Mesodermal cell (in vitro differentiated cells): Measurements from ENCODE around the gene LSM2.
"Not testable (repeated sequence)": the region's sequence is repeated elsewhere in the genome, so short reads cannot be mapped to it uniquely, and the experiment has no call there.

Experiments
- H3K27ac ChIP-seq: 2 replicates; pipeline ENCODE4 v1.7.0; 2013; ENCODE audit warnings: mild to moderate bottlenecking, low read depth, low read length, moderate library complexity; ENCODE audit not compliant: severe bottlenecking
- H3K36me3 ChIP-seq: 2 replicates; pipeline ENCODE4 v1.7.1; 2013; ENCODE audit warnings: mild to moderate bottlenecking, low read length, moderate library complexity; ENCODE audit not compliant: control insufficient read depth, insufficient read depth
- H3K4me1 ChIP-seq: one replicate; pipeline ENCODE4 v1.7.1; 2013; ENCODE audit warnings: mild to moderate bottlenecking, low read length; ENCODE audit not compliant: insufficient read depth, control insufficient read depth, poor library complexity, severe bottlenecking
- H3K4me3 ChIP-seq: 2 replicates; pipeline ENCODE4 v1.7.0; 2013; ENCODE audit warnings: low read length, control low read depth, mild to moderate bottlenecking; ENCODE audit not compliant: insufficient read depth, poor library complexity, severe bottlenecking; ENCODE audit errors: extremely low read depth
- H3K9me3 ChIP-seq: 2 replicates; pipeline ENCODE4 v1.7.1; 2013; ENCODE audit warnings: mild to moderate bottlenecking, low read length, moderate library complexity; ENCODE audit not compliant: control insufficient read depth
- WGBS, 2 experiments: methylation state at CpG; one replicate each; pipeline ENCODE4 v1.1.5; 2013; ENCODE audit warnings: missing lambda C conversion rate in 2 of 2; ENCODE audit not compliant: insufficient coverage in 2 of 2; 5-methylcytosine and 5-hydroxymethylcytosine counted together

The LSM2 gene

GRCh38 chr6:31795616-31796298 lies 11.0 kb downstream of the LSM2 start, which contains the start of gene VARS1:
Gene VARS1, minus strand, starts transcription at chr6:31795752. Its CDS starts 535 bp downstream, at chr6:31795217.
- H3K27ac ChIP-seq: peak within 1 kb of the TSS; percentile 98
- 4% methylated on average over 65 to 66 of the region's 75 CpGs for WGBS, 2 experiments
- H3K4me1 ChIP-seq: peaks cover 14% of the 10 kb centered on the region
- H3K4me3 ChIP-seq: peak within 1 kb of the TSS; percentile 82
- H3K36me3 ChIP-seq: peaks cover 45% of the 10 kb centered on the region
- no peaks in the 10 kb centered on the region for H3K9me3 ChIP-seq

GRCh38 chr6:31794866-31795615 lies 11.7 kb downstream of the LSM2 start:
- H3K36me3 ChIP-seq: peaks cover 52% of the 10 kb centered on the region
- 0 to 1% methylated on average over 26 to 32 of the region's 44 CpGs for whole genome bisulfite sequencing, 2 experiments

GRCh38 chr6:31794294-31794865 lies 12.4 kb downstream of the LSM2 start:
- no peak overlapping the region for H3K27ac ChIP-seq
- 15 to 19% methylated on average over 7 of the region's 7 CpGs for WGBS, 2 experiments
- H3K9me3 ChIP-seq: no peaks in the 10 kb centered on the region

More at GRCh38 chr6:31794866-31795615, 11.7 kb downstream of the LSM2 start:
- Histone ChIP-seq H3K4me3 (peak overlapping the region; percentile 82), H3K27ac (peak overlapping the region; percentile 98), H3K9me3 (no peaks in the 10 kb centered on the region), H3K4me1 (peaks cover 14% of the 10 kb centered on the region)

GRCh38 chr6:31793927-31794245 lies 12.9 kb downstream of the LSM2 start:
- H3K27ac ChIP-seq: not testable (repeated sequence)
- peak overlapping the region; percentile 82 for H3K4me3 ChIP-seq

More at GRCh38 chr6:31794294-31794865, 12.4 kb downstream of the LSM2 start:
- Histone ChIP-seq H3K4me3 (peak overlapping the region; percentile 82), H3K4me1 (peaks cover 14% of the 10 kb centered on the region), H3K36me3 (peaks cover 58% of the 10 kb centered on the region)

GRCh38 chr6:31792761-31793171 lies 14.0 kb downstream of the LSM2 start:
- Histone ChIP-seq H3K36me3 (peaks cover 59% of the 10 kb centered on the region), H3K4me3 (no peak overlapping the region), H3K27ac (peak overlapping the region; percentile 16), H3K9me3 (no peaks in the 10 kb centered on the region), H3K4me1 (peaks cover 14% of the 10 kb centered on the region)
- 94 to 96% methylated on average over 7 to 10 of the region's 12 CpGs for WGBS, 2 experiments

More at GRCh38 chr6:31793927-31794245, 12.9 kb downstream of the LSM2 start:
- WGBS, 2 experiments: 88 to 94% methylated on average over 4 to 6 of the region's 6 CpGs
- H3K36me3 ChIP-seq: peaks cover 62% of the 10 kb centered on the region
- H3K9me3 ChIP-seq: not testable (repeated sequence)
- H3K4me1 ChIP-seq: peaks cover 14% of the 10 kb centered on the region

GRCh38 chr6:31792090-31792374 lies 14.7 kb downstream of the LSM2 start:
- no peaks in the 10 kb centered on the region for H3K9me3 ChIP-seq
- H3K4me1 ChIP-seq: peaks cover 14% of the 10 kb centered on the region
- H3K4me3 ChIP-seq: no peak overlapping the region
- 100% methylated on average over 1 of the region's 3 CpGs for WGBS, 2 experiments
- no peak overlapping the region for H3K27ac ChIP-seq
- H3K36me3 ChIP-seq: peaks cover 59% of the 10 kb centered on the region

- H3K9me3 ChIP-seq: no peaks in the 10 kb centered on the region
- WGBS, 2 experiments: 59 to 76% methylated on average over 8 to 10 of the region's 12 CpGs
- no peak overlapping the region for H3K4me3 ChIP-seq
- H3K4me1 ChIP-seq: peaks cover 14% of the 10 kb centered on the region
- no peak overlapping the region for H3K27ac ChIP-seq
- peaks cover 62% of the 10 kb centered on the region for H3K36me3 ChIP-seq
These were observed 15.3 kb downstream of the LSM2 start for GRCh38 chr6:31791324-31792089.

- WGBS, 2 experiments: 88 to 98% methylated on average over 6 to 8 of the region's 11 CpGs
- Histone ChIP-seq H3K36me3 (peaks cover 88% of the 10 kb centered on the region), H3K4me3 (no peak overlapping the region), H3K4me1 (no peaks in the 10 kb centered on the region), H3K27ac (no peak overlapping the region), H3K9me3 (no peaks in the 10 kb centered on the region)
These were observed 21.3 kb downstream of the LSM2 start for GRCh38 chr6:31785475-31785874.

GRCh38 chr6:31784098-31784925 lies 22.5 kb downstream of the LSM2 start:
- Histone ChIP-seq H3K27ac (no peak overlapping the region), H3K36me3 (peaks cover 86% of the 10 kb centered on the region), H3K4me1 (no peaks in the 10 kb centered on the region), H3K9me3 (no peaks in the 10 kb centered on the region), H3K4me3 (no peak overlapping the region)
- WGBS, 2 experiments: 92 to 93% methylated on average over 11 to 12 of the region's 15 CpGs
